WTC11 (cell line): ENCODE data around the gene CAMTA1. TPM values are rescaled to one million over a fixed set of nuclear protein-coding genes. Genes with fewer than 3 reads are reported as not detected.

Source experiments
- ATAC-seq: fragments of 200-7000 bp; cut with Tn5 transposase; 2 replicates; pipeline ENCODE4 v1.10.0; 2021; ENCODE audit warnings: mild to moderate bottlenecking, moderate library complexity
- CTCF ChIA-PET: fragments of 300-600 bp; sonication (Branson Sonifier 250); formaldehyde crosslinking; loops from one replicate; lab custom pipeline; 2021; ENCODE audit warnings: antibody characterized with exemption; lab: Charles Lee
- POLR2A ChIA-PET: fragments of 350-600 bp; sonication (Branson Sonifier 250); formaldehyde crosslinking; loops from one replicate; lab custom pipeline; 2021; ENCODE audit warnings: antibody characterized with exemption; lab: Charles Lee
- DNase-seq: peaks from one replicate; pipeline ENCODE4 v3.0.0; 2021; ENCODE audit warnings: low spot score
- H3K27ac Mint-ChIP-seq: 2 replicates; pipeline ENCODE4 v1.8.0; 2021; ENCODE audit warnings: mixed read lengths
- H3K27me3 Mint-ChIP-seq: 2 replicates; pipeline ENCODE4 v1.8.0; 2021; ENCODE audit warnings: low read depth, mild to moderate bottlenecking, moderate library complexity, mixed read lengths
- H3K36me3 Mint-ChIP-seq: 2 replicates; pipeline ENCODE4 v1.8.0; 2021; ENCODE audit warnings: mixed read lengths
- H3K4me1 Mint-ChIP-seq: 2 replicates; pipeline ENCODE4 v1.8.0; 2022; ENCODE audit warnings: mixed read lengths
- H3K4me3 Mint-ChIP-seq: 2 replicates; pipeline ENCODE4 v1.8.0; 2021; ENCODE audit warnings: mild to moderate bottlenecking, moderate library complexity, mixed read lengths
- H3K9me3 Mint-ChIP-seq: 2 replicates; pipeline ENCODE4 v1.8.0; 2021; ENCODE audit warnings: mixed read lengths
- CREM ChIP-seq: sonication (generic); formaldehyde crosslinking; IDR thresholded peaks from 2 replicates; pipeline ENCODE4 v1.8.1; 2022; ENCODE audit warnings: mild to moderate bottlenecking, missing genetic modification reagents, moderate library complexity
- ESRRA ChIP-seq: sonication (generic); formaldehyde crosslinking; IDR thresholded peaks from 2 replicates; pipeline ENCODE4 v1.8.1; 2022; ENCODE audit warnings: mild to moderate bottlenecking, missing genetic modification reagents, borderline replicate concordance
- ETV6 ChIP-seq: sonication (generic); formaldehyde crosslinking; IDR thresholded peaks from 2 replicates; pipeline ENCODE4 v1.8.1; 2022; ENCODE audit warnings: mild to moderate bottlenecking, missing genetic modification reagents
- JUN ChIP-seq: sonication (generic); formaldehyde crosslinking; IDR thresholded peaks from 2 replicates; pipeline ENCODE4 v1.8.0; 2023; ENCODE audit warnings: mild to moderate bottlenecking, missing genetic modification reagents
- NFYB ChIP-seq: sonication (generic); formaldehyde crosslinking; conservative IDR thresholded peaks from 2 replicates; pipeline ENCODE4 v1.8.0; 2022; ENCODE audit warnings: low read depth, missing genetic modification reagents
- NR1H2 ChIP-seq: sonication (generic); formaldehyde crosslinking; IDR thresholded peaks from 2 replicates; pipeline ENCODE4 v1.9.0; 2021; ENCODE audit warnings: mild to moderate bottlenecking, moderate library complexity, missing genetic modification reagents
- PRRX2 ChIP-seq: fragments of 250-450 bp; sonication (Bioruptor Pico); IDR thresholded peaks from 2 replicates; pipeline ENCODE4 v1.8.0; 2021; ENCODE audit warnings: mild to moderate bottlenecking
- SOX15 ChIP-seq: fragments of 250-450 bp; sonication (Bioruptor Pico); IDR thresholded peaks from 2 replicates; pipeline ENCODE4 v1.9.0; 2021; ENCODE audit warnings: mild to moderate bottlenecking
- SP1 ChIP-seq: sonication (generic); formaldehyde crosslinking; conservative IDR thresholded peaks from 2 replicates; pipeline ENCODE4 v1.8.1; 2022; ENCODE audit warnings: missing genetic modification reagents
- TP53 ChIP-seq: sonication (generic); formaldehyde crosslinking; IDR thresholded peaks from 2 replicates; pipeline ENCODE4 v1.8.1; 2023; ENCODE audit warnings: mild to moderate bottlenecking, missing genetic modification reagents
- ZNF219 ChIP-seq: sonication (generic); formaldehyde crosslinking; IDR thresholded peaks from 2 replicates; pipeline ENCODE4 v1.8.0; 2023; ENCODE audit warnings: missing genetic modification reagents, mild to moderate bottlenecking, borderline replicate concordance
- ZNF423 ChIP-seq: fragments of 250-450 bp; sonication (Bioruptor Pico); IDR thresholded peaks from 2 replicates; pipeline ENCODE4 v2.1.2; 2022; ENCODE audit warnings: mild to moderate bottlenecking, moderate library complexity
- total RNA-seq: library from RNA; stranded (reverse); gene quantifications from 3 replicates; pipeline ENCODE4 v1.2.3, GENCODE V29; 2021
- TF ChIP-seq, protein P1 (sequence below): fragments of 250-450 bp; sonication (Bioruptor Pico); IDR thresholded peaks from 2 replicates; pipeline ENCODE4 v1.9.0; 2021; ENCODE audit warnings: mild to moderate bottlenecking
- TF ChIP-seq, protein P2 (sequence below): sonication (generic); formaldehyde crosslinking; IDR thresholded peaks from 2 replicates; pipeline ENCODE4 v1.8.1; 2023; ENCODE audit warnings: mild to moderate bottlenecking, missing genetic modification reagents
- TF ChIP-seq, protein P3 (sequence below): sonication (generic); formaldehyde crosslinking; IDR thresholded peaks from 2 replicates; pipeline ENCODE4 v1.8.1; 2022; ENCODE audit warnings: low read depth, mild to moderate bottlenecking, moderate library complexity, missing genetic modification reagents, borderline replicate concordance
- TF ChIP-seq, protein P4 (sequence below): fragments of 200-600 bp; IDR thresholded peaks from 2 replicates; pipeline ENCODE4 v1.8.0; 2022; ENCODE audit warnings: antibody characterized with exemption

The CAMTA1 gene
- total RNA-seq, 1 experiment from 2014 or later, result 86.4 TPM

DNA sequence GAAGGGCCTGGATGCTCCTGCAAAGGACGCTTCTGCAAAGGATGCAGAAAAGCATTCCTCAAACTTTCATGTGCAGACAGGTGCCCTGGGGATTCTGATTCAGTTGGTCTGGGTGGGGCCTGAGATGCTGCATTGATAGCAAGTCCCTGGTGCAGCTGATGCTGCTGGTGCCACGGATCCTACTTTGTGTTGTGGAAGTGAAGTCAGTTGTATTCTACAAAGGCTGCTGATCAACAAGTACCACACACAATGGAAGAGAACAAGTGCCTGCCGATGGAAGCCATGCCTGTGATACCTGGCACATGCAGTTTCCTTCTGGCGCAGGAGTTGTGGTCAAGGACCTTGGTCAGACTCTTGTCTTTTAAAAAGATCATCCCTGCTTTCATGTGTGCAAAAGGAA, 478.8 kb downstream of the CAMTA1 start (continued):
- no peak for TF ChIP-seq NR1H2 (CRISPR knock-in tag)
- TF ChIP-seq, all 79 proteins: peak for 0

DNA sequence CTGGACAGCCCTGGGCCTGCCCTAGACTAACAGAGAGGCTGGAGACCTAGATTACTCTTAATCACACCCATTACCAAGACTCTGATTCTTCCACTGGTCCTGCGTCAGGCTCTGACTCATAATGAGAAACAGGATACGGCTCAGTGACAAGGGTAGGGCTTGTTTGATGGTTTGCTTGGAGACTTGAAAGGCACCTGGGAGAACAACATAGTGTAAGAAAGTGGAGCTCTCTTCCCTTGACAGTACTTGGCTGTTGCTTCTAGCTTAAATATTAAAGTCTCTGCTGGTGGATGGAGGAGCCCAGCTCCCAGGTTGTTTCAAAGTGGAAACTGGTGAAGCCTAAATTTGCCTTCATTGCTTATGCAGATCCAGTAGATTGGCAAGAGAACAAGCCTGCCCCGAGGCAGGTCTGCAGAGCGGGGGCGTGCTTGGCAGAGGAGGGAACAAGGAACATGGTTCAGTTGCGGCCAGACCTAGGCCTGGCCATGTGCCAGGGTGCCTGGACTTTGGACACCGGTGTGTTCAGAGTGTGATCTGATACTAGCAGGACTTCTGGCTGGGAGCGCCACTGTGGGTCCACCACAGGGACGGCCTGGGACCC, 480.6 kb downstream of the CAMTA1 start:
- TF ChIP-seq ZNF423 (CRISPR knock-in tag) (no peak), ESRRA (no peak), PRRX2 (CRISPR knock-in tag) (no peak), TP53 (CRISPR knock-in tag) (no peak), JUN (CRISPR knock-in tag) (no peak), NR1H2 (CRISPR knock-in tag) (no peak), ZNF219 (CRISPR knock-in tag) (no peak), NFYB (CRISPR knock-in tag) (no peak), SOX15 (no peak), SP1 (CRISPR knock-in tag) (no peak)
- TF ChIP-seq, protein P1, sequence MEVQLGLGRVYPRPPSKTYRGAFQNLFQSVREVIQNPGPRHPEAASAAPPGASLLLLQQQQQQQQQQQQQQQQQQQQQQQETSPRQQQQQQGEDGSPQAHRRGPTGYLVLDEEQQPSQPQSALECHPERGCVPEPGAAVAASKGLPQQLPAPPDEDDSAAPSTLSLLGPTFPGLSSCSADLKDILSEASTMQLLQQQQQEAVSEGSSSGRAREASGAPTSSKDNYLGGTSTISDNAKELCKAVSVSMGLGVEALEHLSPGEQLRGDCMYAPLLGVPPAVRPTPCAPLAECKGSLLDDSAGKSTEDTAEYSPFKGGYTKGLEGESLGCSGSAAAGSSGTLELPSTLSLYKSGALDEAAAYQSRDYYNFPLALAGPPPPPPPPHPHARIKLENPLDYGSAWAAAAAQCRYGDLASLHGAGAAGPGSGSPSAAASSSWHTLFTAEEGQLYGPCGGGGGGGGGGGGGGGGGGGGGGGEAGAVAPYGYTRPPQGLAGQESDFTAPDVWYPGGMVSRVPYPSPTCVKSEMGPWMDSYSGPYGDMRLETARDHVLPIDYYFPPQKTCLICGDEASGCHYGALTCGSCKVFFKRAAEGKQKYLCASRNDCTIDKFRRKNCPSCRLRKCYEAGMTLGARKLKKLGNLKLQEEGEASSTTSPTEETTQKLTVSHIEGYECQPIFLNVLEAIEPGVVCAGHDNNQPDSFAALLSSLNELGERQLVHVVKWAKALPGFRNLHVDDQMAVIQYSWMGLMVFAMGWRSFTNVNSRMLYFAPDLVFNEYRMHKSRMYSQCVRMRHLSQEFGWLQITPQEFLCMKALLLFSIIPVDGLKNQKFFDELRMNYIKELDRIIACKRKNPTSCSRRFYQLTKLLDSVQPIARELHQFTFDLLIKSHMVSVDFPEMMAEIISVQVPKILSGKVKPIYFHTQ (CRISPR knock-in tag), result no peak
- TF ChIP-seq, protein P2, sequence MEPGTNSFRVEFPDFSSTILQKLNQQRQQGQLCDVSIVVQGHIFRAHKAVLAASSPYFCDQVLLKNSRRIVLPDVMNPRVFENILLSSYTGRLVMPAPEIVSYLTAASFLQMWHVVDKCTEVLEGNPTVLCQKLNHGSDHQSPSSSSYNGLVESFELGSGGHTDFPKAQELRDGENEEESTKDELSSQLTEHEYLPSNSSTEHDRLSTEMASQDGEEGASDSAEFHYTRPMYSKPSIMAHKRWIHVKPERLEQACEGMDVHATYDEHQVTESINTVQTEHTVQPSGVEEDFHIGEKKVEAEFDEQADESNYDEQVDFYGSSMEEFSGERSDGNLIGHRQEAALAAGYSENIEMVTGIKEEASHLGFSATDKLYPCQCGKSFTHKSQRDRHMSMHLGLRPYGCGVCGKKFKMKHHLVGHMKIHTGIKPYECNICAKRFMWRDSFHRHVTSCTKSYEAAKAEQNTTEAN, result no peak
- TF ChIP-seq, protein P3, sequence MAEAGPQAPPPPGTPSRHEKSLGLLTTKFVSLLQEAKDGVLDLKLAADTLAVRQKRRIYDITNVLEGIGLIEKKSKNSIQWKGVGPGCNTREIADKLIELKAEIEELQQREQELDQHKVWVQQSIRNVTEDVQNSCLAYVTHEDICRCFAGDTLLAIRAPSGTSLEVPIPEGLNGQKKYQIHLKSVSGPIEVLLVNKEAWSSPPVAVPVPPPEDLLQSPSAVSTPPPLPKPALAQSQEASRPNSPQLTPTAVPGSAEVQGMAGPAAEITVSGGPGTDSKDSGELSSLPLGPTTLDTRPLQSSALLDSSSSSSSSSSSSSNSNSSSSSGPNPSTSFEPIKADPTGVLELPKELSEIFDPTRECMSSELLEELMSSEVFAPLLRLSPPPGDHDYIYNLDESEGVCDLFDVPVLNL (CRISPR knock-in tag), result no peak
- TF ChIP-seq, all 79 proteins: peak for 0
- no peak overlapping the region for H3K4me3 Mint-ChIP-seq
- CTCF ChIA-PET, result no interaction called here
- peaks cover 19% of the 10 kb centered on the region for H3K36me3 Mint-ChIP-seq
- H3K27me3 Mint-ChIP-seq, result peaks cover 2% of the 10 kb centered on the region; the same call in 1 of the 2 replicates
- H3K9me3 Mint-ChIP-seq, result peaks cover 23% of the 10 kb centered on the region
- POLR2A ChIA-PET, result no interaction called here
- H3K4me1 Mint-ChIP-seq, result peaks cover 9% of the 10 kb centered on the region; the same call in 1 of the 2 replicates
- H3K27ac Mint-ChIP-seq, result peak overlapping the region; percentile 51; the same call in 1 of the 2 replicates
- no peak for DNase-seq
- ATAC-seq, result no peak

DNA sequence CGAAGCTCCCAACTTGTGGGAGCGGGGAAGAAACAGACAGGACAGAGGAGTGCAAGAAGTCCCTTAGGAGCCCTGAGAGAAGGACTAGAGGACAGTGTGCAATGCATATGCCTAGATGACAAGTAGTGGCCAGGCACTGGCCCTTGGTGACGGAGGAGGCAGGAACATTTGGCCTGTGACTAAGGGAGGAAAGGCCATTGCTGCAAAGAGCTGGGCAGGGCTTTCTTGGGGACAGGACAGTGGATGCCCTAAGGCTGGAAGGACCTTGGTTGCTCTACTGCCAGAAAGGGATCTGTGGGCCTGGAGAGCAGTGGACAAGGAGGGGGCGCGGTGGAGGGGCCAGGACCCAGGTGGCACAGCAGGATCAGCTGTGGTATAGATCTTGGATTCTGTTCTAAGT, 481.3 kb downstream of the CAMTA1 start:
- no peak for ATAC-seq
- TF ChIP-seq, protein P4, sequence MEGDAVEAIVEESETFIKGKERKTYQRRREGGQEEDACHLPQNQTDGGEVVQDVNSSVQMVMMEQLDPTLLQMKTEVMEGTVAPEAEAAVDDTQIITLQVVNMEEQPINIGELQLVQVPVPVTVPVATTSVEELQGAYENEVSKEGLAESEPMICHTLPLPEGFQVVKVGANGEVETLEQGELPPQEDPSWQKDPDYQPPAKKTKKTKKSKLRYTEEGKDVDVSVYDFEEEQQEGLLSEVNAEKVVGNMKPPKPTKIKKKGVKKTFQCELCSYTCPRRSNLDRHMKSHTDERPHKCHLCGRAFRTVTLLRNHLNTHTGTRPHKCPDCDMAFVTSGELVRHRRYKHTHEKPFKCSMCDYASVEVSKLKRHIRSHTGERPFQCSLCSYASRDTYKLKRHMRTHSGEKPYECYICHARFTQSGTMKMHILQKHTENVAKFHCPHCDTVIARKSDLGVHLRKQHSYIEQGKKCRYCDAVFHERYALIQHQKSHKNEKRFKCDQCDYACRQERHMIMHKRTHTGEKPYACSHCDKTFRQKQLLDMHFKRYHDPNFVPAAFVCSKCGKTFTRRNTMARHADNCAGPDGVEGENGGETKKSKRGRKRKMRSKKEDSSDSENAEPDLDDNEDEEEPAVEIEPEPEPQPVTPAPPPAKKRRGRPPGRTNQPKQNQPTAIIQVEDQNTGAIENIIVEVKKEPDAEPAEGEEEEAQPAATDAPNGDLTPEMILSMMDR, result no peak
- TF ChIP-seq ETV6 (CRISPR knock-in tag), result no peak
- no peak for TF ChIP-seq SP1 (CRISPR knock-in tag)
- TF ChIP-seq CREM (CRISPR knock-in tag), result no peak

More for the DNA sequence above, 481.3 kb downstream of the CAMTA1 start:
- Mint-ChIP-seq H3K4me1 (peaks cover 5% of the 10 kb centered on the region; the same call in 1 of the 2 replicates), H3K4me3 (no peak overlapping the region), H3K27me3 (peaks cover 2% of the 10 kb centered on the region; the same call in 1 of the 2 replicates), H3K9me3 (peaks cover 23% of the 10 kb centered on the region), H3K36me3 (peaks cover 19% of the 10 kb centered on the region), H3K27ac (no peak overlapping the region)
- POLR2A ChIA-PET, result no interaction called here
- CTCF ChIA-PET, result no interaction called here
- DNase-seq, result no peak
